ENCODE results near the gene ANXA2R. TPM values are rescaled to one million over a fixed set of nuclear protein-coding genes. Genes with fewer than 3 reads are reported as not detected.

The ANXA2R gene
- total RNA-seq, 2 donors from 2014 or later = 0.99 to 1.3 TPM

GRCh38 chr5:43066799-43067741 is 27.0 kb upstream of the ANXA2R start:
- intact Hi-C loops (cut with DNase I) = no loop called here
- 0 to 1% methylated on average over 22 to 45 of the region's 45 CpGs for WGBS, 2 donors
- TF ChIP-seq CTCF (IDR thresholded peaks at IDR 0.05) = peak in 1 of 7 experiments; percentile 12
- peak; percentile 2 to 72 (median 71) for TF ChIP-seq POLR2A (IDR thresholded peaks at IDR 0.05)

GRCh38 chr5:43065948-43066798 is 26.1 kb upstream of the ANXA2R start:
- H3K4me3 ChIP-seq = peak overlapping the region; percentile 66 to 71
- no peaks in the 10 kb centered on the region for H3K9me3 ChIP-seq
- H3K4me1 ChIP-seq = peaks cover 22% of the 10 kb centered on the region
- DNase-seq (peak; percentile 70 to 80 (median 74)), ATAC-seq (peak; percentile 49)
- TF ChIP-seq CTCF (IDR thresholded peaks at IDR 0.05) = no peak
- TF ChIP-seq POLR2A (IDR thresholded peaks at IDR 0.05) = peak; percentile 51 to 81 (median 79)
- H3K36me3 ChIP-seq (replicated peaks in 1 of 2; ENCODE audit: insufficient read depth in 1 of 2, low read depth in 2 of 2) = peaks cover 0 to 4% of the 10 kb centered on the region in 2 donors
- no peaks in the 10 kb centered on the region for H3K27me3 ChIP-seq
- WGBS, 2 donors = 0 to 1% methylated on average over 47 to 74 of the region's 75 CpGs
- peak overlapping the region; percentile 90 to 98 (median 96) for H3K27ac ChIP-seq
- intact Hi-C loops (cut with DNase I) = no loop called here

More at GRCh38 chr5:43066799-43067741, 27.0 kb upstream of the ANXA2R start:
- H3K4me1 ChIP-seq = peaks cover 22% of the 10 kb centered on the region
- DNase-seq (peak; percentile 84 to 91 (median 88)), ATAC-seq (peak; percentile 66)
- H3K27ac ChIP-seq = peak overlapping the region; percentile 90 to 98 (median 96)
- H3K36me3 ChIP-seq (replicated peaks in 1 of 2; ENCODE audit: insufficient read depth in 1 of 2, low read depth in 2 of 2) = peaks cover 0 to 7% of the 10 kb centered on the region in 2 donors
- peak overlapping the region; percentile 66 to 71 for H3K4me3 ChIP-seq
- no peaks in the 10 kb centered on the region for H3K9me3 ChIP-seq
- no peaks in the 10 kb centered on the region for H3K27me3 ChIP-seq

- 0 to 1% methylated on average over 18 of the region's 18 CpGs for WGBS, 2 donors
- DNase-seq (peak in 1 of 4 donors; percentile 20), ATAC-seq (no peak)
- H3K9me3 ChIP-seq = no peaks in the 10 kb centered on the region
- H3K36me3 ChIP-seq (replicated peaks in 1 of 2; ENCODE audit: insufficient read depth in 1 of 2, low read depth in 2 of 2) = no peaks in the 10 kb centered on the region
- peaks cover 22% of the 10 kb centered on the region for H3K4me1 ChIP-seq
- H3K4me3 ChIP-seq = peak overlapping the region; percentile 66 to 71
- TF ChIP-seq CTCF (IDR thresholded peaks at IDR 0.05) (no peak), POLR2A (IDR thresholded peaks at IDR 0.05) (no peak)
- intact Hi-C loops (cut with DNase I) = no loop called here
- H3K27ac ChIP-seq = peak overlapping the region; percentile 90 to 98 (median 96)
- no peaks in the 10 kb centered on the region for H3K27me3 ChIP-seq
Measured at GRCh38 chr5:43065387-43065947, 25.3 kb upstream of the ANXA2R start.

GRCh38 chr5:43063721-43064171 is 23.6 kb upstream of the ANXA2R start:
- Histone ChIP-seq H3K4me1 (peaks cover 10% of the 10 kb centered on the region), H3K9me3 (no peaks in the 10 kb centered on the region), H3K27ac (peak overlapping the region in 3 of 4 donors; percentile 96 to 98 (median 97)), H3K36me3 (replicated peaks in 1 of 2; ENCODE audit: insufficient read depth in 1 of 2, low read depth in 2 of 2) (no peaks in the 10 kb centered on the region), H3K4me3 (no peak overlapping the region), H3K27me3 (no peaks in the 10 kb centered on the region)
- intact Hi-C loops (cut with DNase I) = no loop called here
- TF ChIP-seq POLR2A (IDR thresholded peaks at IDR 0.05) (no peak), CTCF (IDR thresholded peaks at IDR 0.05) (no peak)
- 81 to 83% methylated on average over 12 of the region's 12 CpGs for WGBS, 2 donors
- DNase-seq (peak in 1 of 4 donors; percentile 16), ATAC-seq (no peak)
